ENCODE measurements around the gene RBM23. TPM values are rescaled to one million over a fixed set of nuclear protein-coding genes. Genes with fewer than 3 reads are reported as not detected.

The RBM23 gene
- total and polyA plus RNA-seq, 10 of the 15 experiments (the other 5 are each of a cell fraction or from before 2014, with no cell fraction given), result 54.0 to 72.6 (median 61.3) TPM

DNA sequence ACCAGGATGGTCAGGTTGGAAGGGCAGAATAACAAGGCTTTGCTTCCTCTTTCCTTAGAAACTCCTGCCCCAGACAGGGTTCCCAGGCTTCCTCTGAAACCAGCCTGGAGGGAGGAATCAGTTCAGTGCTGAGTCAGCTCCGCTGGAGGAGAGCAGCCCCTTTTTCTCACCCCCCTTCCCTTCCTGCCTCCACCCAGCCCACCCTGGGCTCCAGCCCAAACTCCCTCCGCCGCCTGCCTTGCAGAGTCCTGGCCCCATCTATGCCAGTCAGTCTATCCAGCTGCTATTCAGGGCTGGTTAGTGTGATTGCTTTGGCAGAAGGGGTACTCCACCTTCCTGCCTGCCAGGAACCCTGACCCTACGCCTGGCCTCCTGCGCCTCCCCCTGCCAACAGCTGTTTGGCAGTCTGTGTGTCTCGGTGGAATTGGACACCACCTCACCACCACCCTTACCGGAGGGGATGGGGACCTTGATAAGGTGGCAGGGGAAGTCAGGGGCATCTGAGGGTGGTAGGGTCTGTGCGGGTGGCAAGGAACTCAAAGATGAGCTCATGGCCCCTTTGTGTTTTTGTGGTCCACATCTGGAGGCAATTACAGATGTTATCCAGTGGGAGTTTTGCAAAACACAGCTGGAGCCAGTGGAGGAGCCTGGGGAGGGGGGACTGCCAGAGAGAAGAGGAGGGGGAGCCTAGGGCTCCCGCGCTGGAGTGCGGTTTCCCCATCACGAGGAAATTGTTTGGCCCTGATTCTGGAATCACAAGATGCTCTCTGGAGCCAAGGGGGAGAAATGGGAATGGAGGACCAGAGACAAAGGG, 70.4 kb downstream of the RBM23 start:
- no TSS peak for BruUV-seq (replicated peaks)
- H3K27ac ChIP-seq (ENCODE audit: control insufficient read depth, insufficient read depth), result no peak overlapping the region
- SMC1A ChIA-PET (ENCODE audit: uncharacterized antibody, unreplicated experiment), result interaction anchor here (1.2 to 7.3 kb wide), 3 partner anchors 25 to 278 kb away, joined by 4 to 92 read pairs (median 6); no protein-coding TSS in a partner anchor
- no peaks in the 10 kb centered on the region for H4K20me1 ChIP-seq (ENCODE audit: control insufficient read depth, insufficient read depth)
- no peaks in the 10 kb centered on the region for H3K36me3 ChIP-seq (ENCODE audit: control insufficient read depth in 2 of 2, insufficient read depth in 2 of 2, low read length in 1 of 2)
- H3K9me3 ChIP-seq (replicated peaks; ENCODE audit: control insufficient read depth, insufficient read depth, low read length), result no peaks in the 10 kb centered on the region
- POLR2A ChIA-PET, result no interaction called here
- H3K79me2 ChIP-seq (ENCODE audit: control insufficient read depth, insufficient read depth, low read length), result no peaks in the 10 kb centered on the region
- DNase-seq (ENCODE audit: low read depth, low spot score) (no peak), ATAC-seq (no peak), FAIRE-seq (no peak)
- intact Hi-C loops (cut with micrococcal nuclease; ENCODE audit: unreplicated experiment), result no loop called here
- no peak overlapping the region for H2AFZ ChIP-seq (ENCODE audit: control insufficient read depth, low read depth, low read length)
- in situ Hi-C loops (cut with MboI), result loop anchor here (5.0 to 10.0 kb wide), 2 partner anchors 71 to 534 kb away; no protein-coding TSS in a partner anchor
- 62% methylated on average over 12 of the region's 12 CpGs for WGBS (ENCODE audit: insufficient coverage, insufficient replicate concordance, low lambda C conversion rate, missing lambda C conversion rate)
- CTCF ChIA-PET, result interaction anchor here (0.7 to 10.0 kb wide), 8 partner anchors 19 to 458 kb away, joined by 3 to 324 read pairs (median 6); partner anchors contain the start of genes MRPL52 and SLC7A7
- no peak overlapping the region for H3K9ac ChIP-seq (ENCODE audit: control insufficient read depth, insufficient read depth, low read length)
- TF ChIP-seq, protein P1, sequence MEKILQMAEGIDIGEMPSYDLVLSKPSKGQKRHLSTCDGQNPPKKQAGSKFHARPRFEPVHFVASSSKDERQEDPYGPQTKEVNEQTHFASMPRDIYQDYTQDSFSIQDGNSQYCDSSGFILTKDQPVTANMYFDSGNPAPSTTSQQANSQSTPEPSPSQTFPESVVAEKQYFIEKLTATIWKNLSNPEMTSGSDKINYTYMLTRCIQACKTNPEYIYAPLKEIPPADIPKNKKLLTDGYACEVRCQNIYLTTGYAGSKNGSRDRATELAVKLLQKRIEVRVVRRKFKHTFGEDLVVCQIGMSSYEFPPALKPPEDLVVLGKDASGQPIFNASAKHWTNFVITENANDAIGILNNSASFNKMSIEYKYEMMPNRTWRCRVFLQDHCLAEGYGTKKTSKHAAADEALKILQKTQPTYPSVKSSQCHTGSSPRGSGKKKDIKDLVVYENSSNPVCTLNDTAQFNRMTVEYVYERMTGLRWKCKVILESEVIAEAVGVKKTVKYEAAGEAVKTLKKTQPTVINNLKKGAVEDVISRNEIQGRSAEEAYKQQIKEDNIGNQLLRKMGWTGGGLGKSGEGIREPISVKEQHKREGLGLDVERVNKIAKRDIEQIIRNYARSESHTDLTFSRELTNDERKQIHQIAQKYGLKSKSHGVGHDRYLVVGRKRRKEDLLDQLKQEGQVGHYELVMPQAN (conservative IDR thresholded peaks at IDR 0.05), result no peak
- peak; percentile 16; the same call in 1 of the 2 replicates for TF ChIP-seq FOXK2 (IDR thresholded peaks at IDR 0.05)
- H3K4me3 ChIP-seq, result no peak overlapping the region
- H3K4me2 ChIP-seq (ENCODE audit: control insufficient read depth, insufficient read depth), result no peak overlapping the region
- RAD21 ChIA-PET (ENCODE audit: unreplicated experiment), result interaction anchor here (1.5 to 9.4 kb wide), 4 partner anchors 11 to 278 kb away, joined by 5 to 130 read pairs (median 8); no protein-coding TSS in a partner anchor
- H3K27me3 ChIP-seq (replicated peaks in 1 of 2; ENCODE audit: control insufficient read depth in 2 of 2, insufficient read depth in 2 of 2, low read length in 1 of 2), result no peaks in the 10 kb centered on the region
- peaks cover 17% of the 10 kb centered on the region for H3K4me1 ChIP-seq (ENCODE audit: control insufficient read depth, insufficient read depth, low read length)

Data from GM12878 (cell line).